Ovary (tissue), 9 donors: Measurements from ENCODE around the gene MKX. TPM values are rescaled to one million over a fixed set of nuclear protein-coding genes. Genes with fewer than 3 reads are reported as not detected.

ENCODE experiments used
- DNase-seq, 5 donors: peaks; one replicate each; pipeline ENCODE4 v3.0.0-alpha.2; 2019 to 2020
- H3K27ac ChIP-seq, 2 donors: fragments of 200-600 bp; one replicate each; pipeline versions ENCODE4 v1.5.1 to v1.8.0; 2019 to 2022
- H3K27me3 ChIP-seq: fragments of 200-600 bp; one replicate; pipeline ENCODE4 v1.8.0; 2022
- H3K36me3 ChIP-seq: fragments of 200-600 bp; sonication (generic); one replicate; pipeline ENCODE4 v1.5.1; 2019
- H3K4me1 ChIP-seq: one replicate; pipeline ENCODE4 v1.8.1; 2013; ENCODE audit warnings: mild to moderate bottlenecking, moderate library complexity; ENCODE audit not compliant: insufficient read depth
- H3K4me3 ChIP-seq: fragments of 200-600 bp; sonication (generic); one replicate; pipeline ENCODE4 v1.5.1; 2017
- H3K9me3 ChIP-seq, 2 donors: fragments of 200-600 bp in 1 of 2; sonication (generic) in 1 of 2; one replicate each; pipeline versions ENCODE4 v1.5.1 to v1.8.1; 2013 to 2019; ENCODE audit warnings: mild to moderate bottlenecking in 1 of 2, moderate library complexity in 1 of 2
- CTCF ChIP-seq, 3 donors: fragments of 450-650 bp in 2 of 3; fragments of 200-600 bp in 1 of 3; IDR thresholded peaks; one replicate each; pipeline versions ENCODE4 v1.5.1 to v1.8.0; 2016 to 2022; ENCODE audit warnings: antibody characterized with exemption in 3 of 3, mild to moderate bottlenecking in 1 of 3
- EP300 ChIP-seq: sonication (generic); formaldehyde crosslinking; IDR thresholded peaks from one replicate; pipeline ENCODE4 v1.6.1; 2017; ENCODE audit warnings: antibody characterized with exemption
- POLR2A ChIP-seq: fragments of 450-650 bp; IDR thresholded peaks from one replicate; pipeline ENCODE4 v1.6.1; 2017; ENCODE audit warnings: antibody characterized with exemption, mild to moderate bottlenecking, moderate library complexity
- WGBS, 3 donors: extraction: QIAGEN DNeasy Blood & Tissue Kit in 1 of 3; methylation state at CpG; one replicate each; pipeline versions ENCODE4 v1.1.5 to v1.1.7; 2013 to 2017; 5-methylcytosine and 5-hydroxymethylcytosine counted together
- intact Hi-C, 4 donors: fragments of 100-400 bp; cut with DNase I; formaldehyde crosslinking; loops; one replicate each; pipeline versions ENCODE4 v1.11.0 to v1.15.1; 2022 to 2023
- polyA plus RNA-seq, 2 donors: library from polyadenylated mRNA; stranded (reverse); fragments of 200-250 nt in 1 of 2; fragments of 350-450 nt in 1 of 2; fragmentation: Illumina TruSeq in 1 of 2; extraction: RNeasy Lipid Tissue Mini Kit (QIAGEN cat#74804) in 1 of 2; gene quantifications; one replicate each; pipeline ENCODE4 v1.2.3, GENCODE V29; 2013 to 2014
- total RNA-seq, 7 donors: library from RNA; depleted of rRNA in 2 of 7; stranded (reverse); fragments of >200 nt in 2 of 7; fragmentation: NEBNext Ultra II Directional in 3 of 7; extraction: Animal tissue kit (Norgen Biotek cat#: 25700) in 3 of 7; gene quantifications; one replicate each; pipeline versions ENCODE4 v1.1.0 to v1.2.4, GENCODE V29; 2016 to 2023
- donor health status: DM: no; HTN: no; CAD: no; lungs with moderate emphysema.
- donor health status: DM: no; HTN: no; CAD: no.
- donor health status: Bipolar disorder and iron deficiency.
- donor health status: DM: yes; HTN: yes; CAD: no.
- donor health status: DM: no; HTN: no; CAD: no.
- donor health status: DM: yes; HTN: yes; CAD: no.

The MKX gene
- total and polyA plus RNA-seq, 9 donors, result 7.4 to 39.7 (median 17.2) TPM

GRCh38 chr10:27717224-27717623 is 28.4 kb downstream of the MKX start:
- Histone ChIP-seq H3K27me3 (no peaks in the 10 kb centered on the region), H3K27ac (no peak overlapping the region), H3K4me1 (no peaks in the 10 kb centered on the region), H3K36me3 (no peaks in the 10 kb centered on the region), H3K9me3 (no peaks in the 10 kb centered on the region), H3K4me3 (no peak overlapping the region)
- WGBS, 3 donors, result 90 to 95% (median 91%) methylated on average over 3 of the region's 3 CpGs
- DNase-seq, result no peak
- intact Hi-C loops, result no loop called here
- no peak for TF ChIP-seq POLR2A
- no peak for TF ChIP-seq EP300
- TF ChIP-seq CTCF (IDR thresholded peaks at IDR 0.05), result no peak

DNA sequence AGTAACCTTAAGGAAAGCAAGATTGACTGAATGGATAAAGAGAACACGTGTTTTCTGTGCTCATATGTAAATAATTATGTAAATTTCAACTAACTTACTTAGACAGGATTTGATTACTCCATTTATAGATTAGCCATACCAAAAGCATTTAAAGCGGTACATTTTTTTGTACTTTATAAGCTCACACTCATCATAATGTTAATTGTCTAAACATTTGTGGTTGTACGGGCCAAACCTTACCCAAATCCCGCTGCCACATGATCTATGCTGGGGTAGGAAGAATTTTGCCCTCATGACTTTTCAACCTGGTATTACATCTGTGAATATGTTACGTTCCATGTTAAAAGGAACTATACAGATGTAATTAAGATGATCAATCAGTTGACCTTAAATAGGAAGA is 29.1 kb downstream of the MKX start:
- H3K27ac ChIP-seq, result no peak overlapping the region
- H3K36me3 ChIP-seq, result no peaks in the 10 kb centered on the region
- no peaks in the 10 kb centered on the region for H3K27me3 ChIP-seq
- no peaks in the 10 kb centered on the region for H3K4me1 ChIP-seq
- intact Hi-C loops, result no loop called here
- 75 to 84% (median 84%) methylated on average over 5 of the region's 5 CpGs for WGBS, 3 donors
- no peak overlapping the region for H3K4me3 ChIP-seq
- no peaks in the 10 kb centered on the region for H3K9me3 ChIP-seq
- no peak for TF ChIP-seq CTCF (IDR thresholded peaks at IDR 0.05)
- no peak for TF ChIP-seq POLR2A
- no peak for TF ChIP-seq EP300
- no peak for DNase-seq

DNA sequence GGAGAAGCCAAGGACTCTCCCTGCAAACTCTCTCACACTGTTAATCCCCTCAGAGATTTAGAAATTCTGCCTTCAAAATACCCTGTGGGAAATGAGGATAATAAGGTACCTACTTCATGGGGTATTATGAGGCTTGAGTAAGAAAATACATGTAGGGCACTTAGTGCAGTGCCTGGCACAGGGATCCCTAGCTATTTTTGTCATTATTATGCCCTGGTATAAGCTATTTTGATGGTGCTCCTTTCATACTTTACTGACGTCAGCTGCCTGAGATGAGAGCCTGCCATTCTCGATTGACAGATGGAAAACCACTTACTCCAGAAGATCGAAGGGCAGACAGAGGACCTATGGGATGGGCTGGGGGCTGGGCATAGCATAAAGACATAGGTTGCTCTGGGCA is 30.1 kb downstream of the MKX start:
- Histone ChIP-seq H3K36me3 (no peaks in the 10 kb centered on the region), H3K27ac (peak overlapping the region in 1 of 2 donors; percentile 19), H3K9me3 (no peaks in the 10 kb centered on the region), H3K4me3 (no peak overlapping the region), H3K27me3 (no peaks in the 10 kb centered on the region), H3K4me1 (no peaks in the 10 kb centered on the region)
- no peak for DNase-seq
- WGBS, 3 donors, result 88 to 92% (median 91%) methylated on average over 3 of the region's 3 CpGs
- no peak for TF ChIP-seq CTCF (IDR thresholded peaks at IDR 0.05)
- no peak for TF ChIP-seq EP300
- no peak for TF ChIP-seq POLR2A
- intact Hi-C loops, result no loop called here

DNA sequence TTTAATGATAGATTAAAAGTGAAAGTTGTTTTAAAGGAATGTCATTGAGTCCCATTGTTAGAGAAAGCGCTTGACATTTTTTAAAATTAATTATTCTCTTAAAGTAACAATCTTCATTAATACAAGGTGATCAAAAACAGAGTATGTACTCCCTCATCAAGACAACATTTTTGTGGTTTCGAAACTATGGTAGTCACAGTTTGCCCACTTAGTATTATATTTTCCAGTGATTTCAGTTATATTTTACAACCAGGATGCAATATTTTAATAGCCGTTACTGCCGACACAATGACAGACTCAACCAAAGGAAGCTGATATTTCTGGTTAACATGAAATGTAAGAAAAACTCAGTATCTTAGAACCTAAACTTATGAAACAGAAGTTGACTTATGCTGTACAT is 31.3 kb downstream of the MKX start:
- DNase-seq, result no peak
- Histone ChIP-seq H3K9me3 (no peaks in the 10 kb centered on the region), H3K27ac (peak overlapping the region in 1 of 2 donors; percentile 19), H3K4me3 (no peak overlapping the region), H3K27me3 (no peaks in the 10 kb centered on the region), H3K4me1 (no peaks in the 10 kb centered on the region), H3K36me3 (no peaks in the 10 kb centered on the region)
- intact Hi-C loops, result no loop called here
- TF ChIP-seq CTCF (IDR thresholded peaks at IDR 0.05), result no peak
- TF ChIP-seq EP300, result no peak
- no peak for TF ChIP-seq POLR2A
- 9 to 13% (median 11%) methylated on average over 4 of the region's 4 CpGs for WGBS, 3 donors

DNA sequence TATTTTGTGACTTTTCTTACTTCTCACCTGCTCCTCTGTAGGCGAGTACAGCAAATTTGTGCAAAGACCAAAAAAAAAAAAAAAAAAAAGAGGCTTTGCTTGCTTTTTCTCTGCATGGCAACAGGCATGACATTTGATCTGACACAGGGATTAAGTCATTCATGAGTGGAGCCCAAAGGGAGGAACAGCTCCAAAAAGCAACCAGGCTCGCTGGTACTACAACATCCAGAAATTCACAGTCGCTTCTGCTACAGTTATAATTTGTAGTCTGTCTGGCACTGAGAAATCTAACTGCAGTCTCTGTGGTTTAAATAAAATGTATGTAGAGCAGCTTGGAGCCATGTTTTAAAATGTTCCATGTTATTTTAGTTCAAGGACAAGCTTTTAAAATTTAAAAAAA is 31.7 kb downstream of the MKX start:
- H3K9me3 ChIP-seq, result no peaks in the 10 kb centered on the region
- 10 to 16% (median 11%) methylated on average over 3 of the region's 3 CpGs for WGBS, 3 donors
- intact Hi-C loops, result no loop called here
- peak overlapping the region in 1 of 2 donors; percentile 19 for H3K27ac ChIP-seq
- H3K27me3 ChIP-seq, result no peaks in the 10 kb centered on the region
- no peaks in the 10 kb centered on the region for H3K4me1 ChIP-seq
- no peak overlapping the region for H3K4me3 ChIP-seq
- TF ChIP-seq CTCF (IDR thresholded peaks at IDR 0.05) (no peak), POLR2A (no peak), EP300 (no peak)
- H3K36me3 ChIP-seq, result no peaks in the 10 kb centered on the region
- no peak for DNase-seq
